HEK293 (cell line): ENCODE data around the gene DYNC1I1.

ENCODE experiments used
- CTCF ChIP-seq: fragments of 450-650 bp; formaldehyde crosslinking; IDR thresholded peaks from 2 replicates; pipeline ENCODE4 v1.5.1; 2016; ENCODE audit warnings: missing biosample characterization, missing genetic modification characterization
- ZNF138 ChIP-seq: fragments of 450-650 bp; formaldehyde crosslinking; IDR thresholded peaks from 2 replicates; pipeline ENCODE4 v1.5.1; 2016; ENCODE audit warnings: missing biosample characterization, missing genetic modification characterization, borderline replicate concordance
- ZNF398 ChIP-seq: fragments of 450-650 bp; formaldehyde crosslinking; IDR thresholded peaks from 2 replicates; pipeline ENCODE4 v1.5.1; 2017; ENCODE audit warnings: missing biosample characterization, missing genetic modification characterization
- ZNF701 ChIP-seq: fragments of 450-650 bp; formaldehyde crosslinking; IDR thresholded peaks from 2 replicates; pipeline ENCODE4 v1.5.1; 2016; ENCODE audit warnings: missing biosample characterization, missing genetic modification characterization

- no peak for TF ChIP-seq ZNF701
- TF ChIP-seq ZNF138 (tag by site-specific recombination): no peak
- TF ChIP-seq CTCF (tag by site-specific recombination): no peak
- no peak for TF ChIP-seq ZNF398
Measured at GRCh38 chr7:96135241-96135640, 362.9 kb downstream of the DYNC1I1 start.
